GM23338 (cell line): ENCODE measurements around the gene KIF20B. TPM values are rescaled to one million over a fixed set of nuclear protein-coding genes. Genes with fewer than 3 reads are reported as not detected.

Source experiments
- ATAC-seq: fragments of 200-7000 bp; cut with Tn5 transposase; 3 replicates; pipeline ENCODE4 v1.9.1; 2020
- DNase-seq: peaks from one replicate; pipeline ENCODE4 v3.0.0-alpha.2; 2015; ENCODE audit warnings: low spot score
- H2AFZ ChIP-seq: fragments of 200-600 bp; sonication (generic); 2 replicates; pipeline ENCODE4 v1.8.0; 2016; ENCODE audit warnings: antibody characterized with exemption, mild to moderate bottlenecking, moderate library complexity
- H3F3A ChIP-seq: fragments of 200-600 bp; sonication (generic); replicated peaks from 2 replicates; pipeline ENCODE4 v1.8.0; 2017; ENCODE audit warnings: antibody characterized with exemption, mixed run types, low read depth
- H3K27ac ChIP-seq: fragments of 200-600 bp; sonication (generic); 2 replicates; pipeline ENCODE4 v1.6.1; 2016; ENCODE audit warnings: low read depth
- H3K27me3 ChIP-seq: fragments of 200-600 bp; sonication (generic); 2 replicates; pipeline ENCODE4 v1.8.0; 2016; ENCODE audit warnings: mild to moderate bottlenecking, mixed run types, moderate library complexity; ENCODE audit not compliant: insufficient read depth
- H3K36me3 ChIP-seq: fragments of 200-600 bp; sonication (generic); 2 replicates; pipeline ENCODE4 v1.8.0; 2016; ENCODE audit warnings: mild to moderate bottlenecking; ENCODE audit not compliant: insufficient read depth
- H3K4me1 ChIP-seq: fragments of 200-600 bp; sonication (generic); 2 replicates; pipeline ENCODE4 v1.8.0; 2016; ENCODE audit warnings: mild to moderate bottlenecking, moderate library complexity; ENCODE audit not compliant: insufficient read depth
- H3K4me2 ChIP-seq: fragments of 200-600 bp; sonication (generic); 2 replicates; pipeline ENCODE4 v1.7.1; 2017; ENCODE audit warnings: mixed run types
- H3K4me3 ChIP-seq: fragments of 200-600 bp; sonication (generic); 2 replicates; pipeline ENCODE4 v1.6.1; 2016; ENCODE audit warnings: mixed run types
- H3K79me2 ChIP-seq: fragments of 200-600 bp; sonication (generic); replicated peaks from 2 replicates; pipeline ENCODE4 v1.8.0; 2017; ENCODE audit warnings: mild to moderate bottlenecking; ENCODE audit not compliant: insufficient read depth
- H3K9me2 ChIP-seq: fragments of 200-600 bp; sonication (generic); 2 replicates; pipeline ENCODE4 v1.8.0; 2017; ENCODE audit not compliant: insufficient read depth
- H4K20me1 ChIP-seq: fragments of 200-600 bp; sonication (generic); replicated peaks from 2 replicates; pipeline ENCODE4 v1.8.0; 2017; ENCODE audit warnings: mild to moderate bottlenecking; ENCODE audit not compliant: insufficient read depth
- H3K27ac Mint-ChIP-seq: 2 replicates; pipeline ENCODE4 v1.8.0; 2020; ENCODE audit warnings: inconsistent platforms, mild to moderate bottlenecking, moderate library complexity, mixed read lengths
- H3K27me3 Mint-ChIP-seq: 3 replicates; pipeline ENCODE4 v1.8.0; 2022; ENCODE audit warnings: low read depth, mild to moderate bottlenecking, moderate library complexity, mixed read lengths, inconsistent platforms; ENCODE audit not compliant: insufficient read depth, poor library complexity
- H3K36me3 Mint-ChIP-seq: 3 replicates; pipeline ENCODE4 v1.8.0; 2021; ENCODE audit warnings: low read depth, mild to moderate bottlenecking, inconsistent platforms, moderate library complexity, mixed read lengths
- H3K4me1 Mint-ChIP-seq: 3 replicates; pipeline ENCODE4 v1.8.0; 2020; ENCODE audit warnings: mild to moderate bottlenecking, inconsistent platforms, mixed read lengths
- H3K4me3 Mint-ChIP-seq: 3 replicates; pipeline ENCODE4 v1.8.0; 2021; ENCODE audit warnings: moderate library complexity, mild to moderate bottlenecking, inconsistent platforms, mixed read lengths
- H3K9me3 Mint-ChIP-seq: 3 replicates; pipeline ENCODE4 v1.8.0; 2020; ENCODE audit warnings: moderate library complexity, mild to moderate bottlenecking, inconsistent platforms, mixed read lengths
- CREB1 ChIP-seq: fragments of 250-450 bp; sonication (Bioruptor Pico); IDR thresholded peaks from 2 replicates; pipeline ENCODE4 v1.5.0; 2020; ENCODE audit warnings: low read depth, mild to moderate bottlenecking, moderate library complexity
- CTCF ChIP-seq, 2 experiments: fragments of 200-600 bp in 1 of 2; sonication (generic) in 1 of 2; conservative IDR thresholded peaks; 2 replicates each; pipeline versions ENCODE4 v1.5.1 to v1.6.1; 2016 to 2017; ENCODE audit warnings: antibody characterized with exemption in 2 of 2, low read depth in 2 of 2, mild to moderate bottlenecking in 2 of 2, moderate library complexity in 1 of 2
- ETS1 ChIP-seq: IDR thresholded peaks from 2 replicates; pipeline ENCODE4 v1.6.1; 2016; ENCODE audit warnings: antibody characterized with exemption
- EZH2 ChIP-seq: fragments of 200-600 bp; sonication (generic); IDR thresholded peaks from one replicate; pipeline ENCODE4 v1.8.0; 2017; ENCODE audit warnings: antibody characterized with exemption, mild to moderate bottlenecking, low read depth; ENCODE audit not compliant: unreplicated experiment
- EZH2phosphoT487 ChIP-seq: fragments of 200-600 bp; sonication (generic); IDR thresholded peaks from one replicate; pipeline ENCODE4 v1.8.1; 2018; ENCODE audit warnings: antibody characterized with exemption; ENCODE audit not compliant: unreplicated experiment
- JUNB ChIP-seq: IDR thresholded peaks from one replicate; pipeline ENCODE4 v1.6.1; 2016; ENCODE audit warnings: antibody characterized with exemption; ENCODE audit not compliant: unreplicated experiment
- NANOG ChIP-seq: IDR thresholded peaks from 2 replicates; pipeline ENCODE4 v1.6.1; 2016; ENCODE audit warnings: antibody characterized with exemption, borderline replicate concordance
- POLR2AphosphoS5 ChIP-seq: IDR thresholded peaks from 2 replicates; pipeline ENCODE4 v1.6.1; 2016; ENCODE audit warnings: antibody characterized with exemption, low read depth
- REST ChIP-seq: IDR thresholded peaks from one replicate; pipeline ENCODE4 v1.6.1; 2018; ENCODE audit warnings: antibody characterized with exemption; ENCODE audit not compliant: unreplicated experiment
- STAT1 ChIP-seq: IDR thresholded peaks from one replicate; pipeline ENCODE4 v1.6.1; 2016; ENCODE audit warnings: antibody characterized with exemption; ENCODE audit not compliant: unreplicated experiment
- ZNF114 ChIP-seq: fragments of 250-450 bp; sonication (Bioruptor Pico); IDR thresholded peaks from 2 replicates; pipeline ENCODE4 v1.5.0; 2020; ENCODE audit warnings: mild to moderate bottlenecking, moderate library complexity
- ZNF331 ChIP-seq: fragments of 250-450 bp; sonication (Bioruptor Pico); IDR thresholded peaks from 2 replicates; pipeline ENCODE4 v1.5.0; 2020; ENCODE audit warnings: low read depth, mild to moderate bottlenecking, moderate library complexity
- ZNF462 ChIP-seq: fragments of 250-450 bp; sonication (Bioruptor Pico); IDR thresholded peaks from 2 replicates; pipeline ENCODE4 v1.5.0; 2020; ENCODE audit warnings: mild to moderate bottlenecking, moderate library complexity
- polyA plus RNA-seq: library from polyadenylated mRNA; unstranded; fragments of >200 nt; fragmentation: Nextera tagmentation; extraction: Ambion mirVana; gene quantifications from 2 replicates; pipeline ENCODE4 v1.2.1, GENCODE V29; 2016
- total RNA-seq: library from RNA; depleted of rRNA; stranded (reverse); fragments of >200 nt; shearing (Covaris generic); gene quantifications from 2 replicates; pipeline ENCODE4 v1.2.3, GENCODE V29; 2014

Gene KIF20B
- total and polyA plus RNA-seq, 2 experiments from 2014 or later = 42.7 to 111 TPM

- no peak overlapping the region for H3K4me3 Mint-ChIP-seq
- no peaks in the 10 kb centered on the region for H3K27me3 ChIP-seq
- H3K27ac ChIP-seq = no peak overlapping the region
- H3F3A ChIP-seq = no peaks in the 10 kb centered on the region
- H3K4me2 ChIP-seq = no peak overlapping the region
- no peaks in the 10 kb centered on the region for H3K4me1 ChIP-seq
- H3K4me3 ChIP-seq = no peak overlapping the region
- DNase-seq = no peak
- ATAC-seq = no peak
- H4K20me1 ChIP-seq = no peaks in the 10 kb centered on the region
- no peaks in the 10 kb centered on the region for H3K9me3 Mint-ChIP-seq
- H2AFZ ChIP-seq = peak overlapping the region; percentile 43; the same call in 1 of the 2 replicates
- no peaks in the 10 kb centered on the region for H3K4me1 Mint-ChIP-seq
- no peaks in the 10 kb centered on the region for H3K9me2 ChIP-seq
- H3K27me3 Mint-ChIP-seq = peaks cover 1% of the 10 kb centered on the region
- no peaks in the 10 kb centered on the region for H3K36me3 ChIP-seq
- no peaks in the 10 kb centered on the region for H3K79me2 ChIP-seq
- no peak overlapping the region for H3K27ac Mint-ChIP-seq
- TF ChIP-seq JUNB = no peak
- TF ChIP-seq EZH2 = no peak
- TF ChIP-seq REST = no peak
- no peak for TF ChIP-seq EZH2phosphoT487
- TF ChIP-seq ZNF462 (CRISPR knock-in tag) = no peak
- TF ChIP-seq POLR2AphosphoS5 = no peak
- TF ChIP-seq ETS1 = no peak
- no peak for TF ChIP-seq ZNF114 (CRISPR knock-in tag)
- no peak for TF ChIP-seq STAT1
- no peak for TF ChIP-seq ZNF331 (CRISPR knock-in tag)
- no peak for TF ChIP-seq CTCF (conservative IDR thresholded peaks at IDR 0.05; ENCODE audit: low read depth in 2 of 2)
- no peak for TF ChIP-seq CREB1
- TF ChIP-seq NANOG = no peak
- no peaks in the 10 kb centered on the region for H3K36me3 Mint-ChIP-seq
These were observed 107.5 kb downstream of the KIF20B start for GRCh38 chr10:89808842-89809241.
